ENCODE data around the gene SEC24D. TPM values are rescaled to one million over a fixed set of nuclear protein-coding genes. Genes with fewer than 3 reads are reported as not detected.
A peak's percentile ranks its signal among the peaks of the same experiment; 100 is the strongest.

Gene SEC24D, protein sequence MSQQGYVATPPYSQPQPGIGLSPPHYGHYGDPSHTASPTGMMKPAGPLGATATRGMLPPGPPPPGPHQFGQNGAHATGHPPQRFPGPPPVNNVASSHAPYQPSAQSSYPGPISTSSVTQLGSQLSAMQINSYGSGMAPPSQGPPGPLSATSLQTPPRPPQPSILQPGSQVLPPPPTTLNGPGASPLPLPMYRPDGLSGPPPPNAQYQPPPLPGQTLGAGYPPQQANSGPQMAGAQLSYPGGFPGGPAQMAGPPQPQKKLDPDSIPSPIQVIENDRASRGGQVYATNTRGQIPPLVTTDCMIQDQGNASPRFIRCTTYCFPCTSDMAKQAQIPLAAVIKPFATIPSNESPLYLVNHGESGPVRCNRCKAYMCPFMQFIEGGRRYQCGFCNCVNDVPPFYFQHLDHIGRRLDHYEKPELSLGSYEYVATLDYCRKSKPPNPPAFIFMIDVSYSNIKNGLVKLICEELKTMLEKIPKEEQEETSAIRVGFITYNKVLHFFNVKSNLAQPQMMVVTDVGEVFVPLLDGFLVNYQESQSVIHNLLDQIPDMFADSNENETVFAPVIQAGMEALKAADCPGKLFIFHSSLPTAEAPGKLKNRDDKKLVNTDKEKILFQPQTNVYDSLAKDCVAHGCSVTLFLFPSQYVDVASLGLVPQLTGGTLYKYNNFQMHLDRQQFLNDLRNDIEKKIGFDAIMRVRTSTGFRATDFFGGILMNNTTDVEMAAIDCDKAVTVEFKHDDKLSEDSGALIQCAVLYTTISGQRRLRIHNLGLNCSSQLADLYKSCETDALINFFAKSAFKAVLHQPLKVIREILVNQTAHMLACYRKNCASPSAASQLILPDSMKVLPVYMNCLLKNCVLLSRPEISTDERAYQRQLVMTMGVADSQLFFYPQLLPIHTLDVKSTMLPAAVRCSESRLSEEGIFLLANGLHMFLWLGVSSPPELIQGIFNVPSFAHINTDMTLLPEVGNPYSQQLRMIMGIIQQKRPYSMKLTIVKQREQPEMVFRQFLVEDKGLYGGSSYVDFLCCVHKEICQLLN
- total RNA-seq (2022) (27.3 and 28.4 TPM in 2 replicates), Bru-seq, nascent RNA (percentile 67 among the genes with signal in this experiment), BruChase-seq, experiment 1, labeled RNA remaining after a 6-hour chase (percentile 54 among the genes with signal in this experiment), BruChase-seq, experiment 2, labeled RNA remaining after a 2-hour chase (percentile 52 among the genes with signal in this experiment)
- long read RNA-seq, full-length matches to known transcripts, result 11 of 23 reads
- long read RNA-seq, partial matches to known transcripts, result 4 of 23 reads
- long read RNA-seq, other reads (novel, unspliced or antisense), result 8 of 23 reads

DNA sequence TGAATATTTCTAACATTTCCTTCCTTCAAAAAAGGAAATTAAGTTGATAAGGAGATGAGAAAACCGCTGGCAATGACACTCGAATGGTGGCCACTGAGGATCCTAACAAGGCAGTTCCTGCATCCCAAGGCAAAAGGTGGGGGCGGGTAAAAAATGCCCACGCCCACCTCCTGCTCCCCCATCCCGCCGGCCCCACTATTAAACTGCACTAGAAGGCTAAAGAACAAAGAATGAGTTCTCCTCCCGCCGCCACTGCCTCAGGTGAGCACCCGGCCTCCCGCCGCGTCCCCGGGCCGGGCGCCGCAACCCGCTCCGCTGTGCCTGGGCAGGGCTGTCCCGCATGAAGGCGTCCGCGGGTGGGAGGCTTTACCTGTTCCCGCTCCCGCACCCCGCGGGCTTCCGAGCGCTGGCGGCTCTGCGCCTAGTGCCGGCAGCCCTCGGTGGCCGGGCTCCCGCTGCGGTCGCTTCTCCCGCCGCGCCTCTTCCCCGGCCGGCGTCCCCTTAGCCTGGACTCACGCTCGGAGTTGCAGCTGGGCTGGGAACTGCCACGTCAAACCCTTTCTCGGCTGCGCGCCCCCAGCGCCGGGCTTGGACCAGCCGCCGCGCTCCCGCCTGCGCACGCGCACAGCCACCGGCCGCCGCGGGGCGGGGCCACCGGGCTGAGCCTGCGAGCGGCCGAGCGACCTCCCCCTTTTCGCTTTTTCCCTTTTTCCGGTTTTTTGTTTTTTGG, at the start of gene SEC24D:
Gene SEC24D (minus strand): TSS at position 556 of the 730 bp plus-strand sequence. CDS start 2,430 bp downstream, outside the sequence.
- no peaks in the 10 kb centered on the region for H3K9me3 Mint-ChIP-seq (ENCODE audit: low read depth, unreplicated experiment)
- no TSS peak for BruUV-seq (replicated peaks)
- CTCF ChIA-PET, result interaction anchor here (1.0 kb wide), 1 partner anchor 24 kb away, joined by 3 read pairs; no protein-coding TSS in a partner anchor
- intact Hi-C loops (cut with micrococcal nuclease; ENCODE audit: unreplicated experiment), result no loop called here
- TF ChIP-seq, protein P1, sequence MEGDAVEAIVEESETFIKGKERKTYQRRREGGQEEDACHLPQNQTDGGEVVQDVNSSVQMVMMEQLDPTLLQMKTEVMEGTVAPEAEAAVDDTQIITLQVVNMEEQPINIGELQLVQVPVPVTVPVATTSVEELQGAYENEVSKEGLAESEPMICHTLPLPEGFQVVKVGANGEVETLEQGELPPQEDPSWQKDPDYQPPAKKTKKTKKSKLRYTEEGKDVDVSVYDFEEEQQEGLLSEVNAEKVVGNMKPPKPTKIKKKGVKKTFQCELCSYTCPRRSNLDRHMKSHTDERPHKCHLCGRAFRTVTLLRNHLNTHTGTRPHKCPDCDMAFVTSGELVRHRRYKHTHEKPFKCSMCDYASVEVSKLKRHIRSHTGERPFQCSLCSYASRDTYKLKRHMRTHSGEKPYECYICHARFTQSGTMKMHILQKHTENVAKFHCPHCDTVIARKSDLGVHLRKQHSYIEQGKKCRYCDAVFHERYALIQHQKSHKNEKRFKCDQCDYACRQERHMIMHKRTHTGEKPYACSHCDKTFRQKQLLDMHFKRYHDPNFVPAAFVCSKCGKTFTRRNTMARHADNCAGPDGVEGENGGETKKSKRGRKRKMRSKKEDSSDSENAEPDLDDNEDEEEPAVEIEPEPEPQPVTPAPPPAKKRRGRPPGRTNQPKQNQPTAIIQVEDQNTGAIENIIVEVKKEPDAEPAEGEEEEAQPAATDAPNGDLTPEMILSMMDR (IDR thresholded peaks at IDR 0.05; ENCODE audit: unreplicated experiment), result no peak
- peak within 1 kb of the TSS; percentile 79 for H3K4me3 Mint-ChIP-seq (ENCODE audit: low read depth, unreplicated experiment)
- no peaks in the 10 kb centered on the region for H3K4me1 Mint-ChIP-seq (ENCODE audit: low read depth, unreplicated experiment)
- H3K36me3 Mint-ChIP-seq (ENCODE audit: insufficient read depth, unreplicated experiment), result peaks cover 21% of the 10 kb centered on the region
- H3K27ac Mint-ChIP-seq (ENCODE audit: unreplicated experiment), result peak within 1 kb of the TSS; percentile 91
- H3K27me3 Mint-ChIP-seq (ENCODE audit: unreplicated experiment), result no peaks in the 10 kb centered on the region
- peak; percentile 89 for DNase-seq

DNA sequence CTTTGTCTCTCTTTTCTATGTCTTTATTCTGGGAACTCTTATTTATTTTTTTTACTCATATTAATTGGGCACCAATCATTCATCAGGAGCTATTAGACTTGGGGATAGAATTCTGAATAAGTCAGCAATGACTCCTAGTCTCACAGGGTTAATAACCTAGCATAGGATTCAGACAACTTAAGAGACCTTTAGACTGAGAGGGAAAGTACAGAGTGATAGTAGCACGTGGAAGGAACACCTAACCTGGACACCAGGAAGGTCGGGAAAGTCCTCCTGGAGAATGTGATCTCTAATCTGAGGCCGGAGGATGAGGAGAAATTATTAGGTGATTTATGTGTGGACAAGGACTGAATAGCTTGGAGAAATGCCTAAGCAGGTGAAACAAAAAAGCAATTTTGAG, 48.8 kb upstream of the SEC24D start:
- Mint-ChIP-seq H3K4me1 (ENCODE audit: low read depth, unreplicated experiment) (peaks cover 13% of the 10 kb centered on the region), H3K4me3 (ENCODE audit: low read depth, unreplicated experiment) (no peak overlapping the region), H3K27ac (ENCODE audit: unreplicated experiment) (no peak overlapping the region), H3K9me3 (ENCODE audit: low read depth, unreplicated experiment) (no peaks in the 10 kb centered on the region), H3K27me3 (ENCODE audit: unreplicated experiment) (no peaks in the 10 kb centered on the region), H3K36me3 (ENCODE audit: insufficient read depth, unreplicated experiment) (no peaks in the 10 kb centered on the region)
- no TSS peak for BruUV-seq (replicated peaks)
- DNase-seq, result no peak
- intact Hi-C loops (cut with micrococcal nuclease; ENCODE audit: unreplicated experiment), result no loop called here
- TF ChIP-seq, protein P1 (IDR thresholded peaks at IDR 0.05; ENCODE audit: unreplicated experiment), result no peak
- CTCF ChIA-PET, result no interaction called here

DNA sequence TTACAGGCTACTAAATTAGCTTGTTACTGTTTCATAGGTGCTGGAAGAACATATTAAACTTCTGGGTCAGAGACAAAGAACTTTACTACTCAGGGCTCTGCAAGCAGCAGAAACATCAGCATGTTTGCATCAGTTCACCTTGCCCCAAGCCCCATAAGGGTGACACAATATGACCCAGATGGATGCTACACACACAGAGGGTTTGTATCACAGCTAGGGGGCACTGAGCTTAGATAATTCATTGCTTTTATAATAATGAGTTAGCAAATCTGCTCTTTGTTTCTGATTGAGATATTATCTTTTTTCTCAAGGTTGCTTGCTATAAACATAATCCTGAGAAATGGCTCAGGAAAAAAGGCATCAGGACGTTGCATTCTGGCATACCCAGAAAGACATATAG, 47.9 kb upstream of the SEC24D start:
- DNase-seq, result no peak
- Mint-ChIP-seq H3K4me3 (ENCODE audit: low read depth, unreplicated experiment) (no peak overlapping the region), H3K9me3 (ENCODE audit: low read depth, unreplicated experiment) (no peaks in the 10 kb centered on the region), H3K27me3 (ENCODE audit: unreplicated experiment) (no peaks in the 10 kb centered on the region), H3K27ac (ENCODE audit: unreplicated experiment) (no peak overlapping the region), H3K4me1 (ENCODE audit: low read depth, unreplicated experiment) (peaks cover 7% of the 10 kb centered on the region), H3K36me3 (ENCODE audit: insufficient read depth, unreplicated experiment) (no peaks in the 10 kb centered on the region)
- CTCF ChIA-PET, result no interaction called here
- intact Hi-C loops (cut with micrococcal nuclease; ENCODE audit: unreplicated experiment), result no loop called here
- BruUV-seq (replicated peaks), result no TSS peak
- TF ChIP-seq, protein P1 (IDR thresholded peaks at IDR 0.05; ENCODE audit: unreplicated experiment), result no peak

Data from Calu3 (cell line).